PC-3 (cell line): ENCODE results near the gene SLC25A39. TPM values are rescaled to one million over a fixed set of nuclear protein-coding genes. Genes with fewer than 3 reads are reported as not detected.

Experiments
- ATAC-seq: fragments of 200-7000 bp; cut with Tn5 transposase; 2 replicates; pipeline ENCODE4 v1.9.1; 2020; ENCODE audit warnings: mild to moderate bottlenecking, moderate library complexity
- BruUV-seq: library from RNA; stranded (reverse); fragments of 400-500 nt; replicated peaks from 2 replicates; lab custom pipeline; 2021; lab: Mats Ljungman, UMichigan
- CTCF ChIA-PET: fragments of 300-600 bp; sonication (Branson Sonifier 250); formaldehyde crosslinking; loops from one replicate; lab custom pipeline; 2022; ENCODE audit warnings: antibody characterized with exemption; lab: Charles Lee
- POLR2A ChIA-PET: fragments of 300-600 bp; sonication (Branson Sonifier 250); formaldehyde crosslinking; loops from one replicate; lab custom pipeline; 2022; ENCODE audit warnings: antibody characterized with exemption; ENCODE audit not compliant: unreplicated experiment; lab: Charles Lee
- DNase-seq: peaks from one replicate; pipeline ENCODE4 v3.0.0-alpha.2; 2015
- H2AFZ ChIP-seq: fragments of 300-600 bp; sonication (generic); 2 replicates; pipeline ENCODE4 v1.6.0; 2016; ENCODE audit warnings: antibody characterized with exemption, low read length
- H3F3A ChIP-seq: fragments of 300-600 bp; sonication (generic); one replicate; pipeline ENCODE4 v1.6.0; 2017; ENCODE audit warnings: antibody characterized with exemption, low read length, control low read depth, mild to moderate bottlenecking; ENCODE audit not compliant: unreplicated experiment
- H3K27ac ChIP-seq: fragments of 300-600 bp; sonication (generic); 2 replicates; pipeline ENCODE4 v1.5.1; 2016; ENCODE audit warnings: mild to moderate bottlenecking, low read length
- H3K27me3 ChIP-seq: fragments of 300-600 bp; sonication (generic); 2 replicates; pipeline ENCODE4 v1.6.1; 2016; ENCODE audit warnings: low read length, mixed read lengths
- H3K36me3 ChIP-seq: fragments of 300-600 bp; sonication (generic); 2 replicates; pipeline ENCODE4 v1.6.1; 2016; ENCODE audit warnings: low read depth, mixed run types, low read length, mixed read lengths
- H3K4me1 ChIP-seq: fragments of 300-600 bp; sonication (generic); 2 replicates; pipeline ENCODE4 v1.5.1; 2016; ENCODE audit warnings: low read length; ENCODE audit not compliant: insufficient read depth
- H3K4me2 ChIP-seq: fragments of 300-600 bp; sonication (generic); 2 replicates; pipeline ENCODE4 v1.6.0; 2016; ENCODE audit warnings: low read length
- H3K4me3 ChIP-seq: fragments of 300-600 bp; sonication (generic); 2 replicates; pipeline ENCODE4 v1.5.1; 2016; ENCODE audit warnings: mild to moderate bottlenecking, low read length, mixed read lengths
- H3K79me2 ChIP-seq: fragments of 300-600 bp; sonication (generic); 2 replicates; pipeline ENCODE4 v1.6.1; 2017; ENCODE audit warnings: low read length, mixed read lengths
- H3K9ac ChIP-seq: fragments of 300-600 bp; sonication (generic); 2 replicates; pipeline ENCODE4 v1.6.0; 2016; ENCODE audit warnings: mild to moderate bottlenecking, low read length
- H3K9me2 ChIP-seq: fragments of 300-600 bp; sonication (generic); replicated peaks from 2 replicates; pipeline ENCODE4 v1.6.1; 2016; ENCODE audit warnings: mixed run types, low read length, mixed read lengths
- H3K9me3 ChIP-seq: fragments of 300-600 bp; sonication (generic); 2 replicates; pipeline ENCODE4 v1.6.1; 2016; ENCODE audit warnings: low read length, mixed read lengths
- H4K20me1 ChIP-seq: fragments of 300-600 bp; sonication (generic); 2 replicates; pipeline ENCODE4 v1.6.1; 2016; ENCODE audit warnings: low read length, mixed read lengths
- CTCF ChIP-seq: fragments of 300-600 bp; sonication (generic); conservative IDR thresholded peaks from 2 replicates; pipeline ENCODE4 v1.5.1; 2017; ENCODE audit warnings: antibody characterized with exemption, low read depth, mild to moderate bottlenecking, low read length
- EZH2 ChIP-seq: fragments of 300-600 bp; sonication (generic); IDR thresholded peaks from one replicate; pipeline ENCODE4 v1.6.1; 2017; ENCODE audit warnings: antibody characterized with exemption, mild to moderate bottlenecking, low read length; ENCODE audit not compliant: unreplicated experiment
- EZH2phosphoT487 ChIP-seq: fragments of 300-600 bp; sonication (generic); IDR thresholded peaks from 2 replicates; pipeline ENCODE4 v1.6.1; 2018; ENCODE audit warnings: mild to moderate bottlenecking, antibody characterized with exemption, low read length, borderline replicate concordance
- intact Hi-C: fragments of 100-400 bp; cut with micrococcal nuclease; formaldehyde crosslinking; loops from 2 replicates; pipeline ENCODE4 v1.9.0; 2023
- total RNA-seq: library from RNA; depleted of rRNA; stranded (reverse); fragments of >200 nt; gene quantifications from 2 replicates; pipeline ENCODE4 v1.2.3, GENCODE V29; 2014

Gene SLC25A39
- total RNA-seq, 1 experiment from 2014 or later: 726 TPM

- no peaks in the 10 kb centered on the region for H3K27me3 ChIP-seq
- H3F3A ChIP-seq: no peaks in the 10 kb centered on the region
- no TSS peak for BruUV-seq
- H3K9ac ChIP-seq: no peak overlapping the region
- POLR2A ChIA-PET: no interaction called here
- no peak overlapping the region for H3K4me3 ChIP-seq
- ATAC-seq (no peak), DNase-seq (no peak)
- no peak overlapping the region for H3K4me2 ChIP-seq
- intact Hi-C loops: no loop called here
- CTCF ChIA-PET: interaction anchor here (0.8 kb wide), 1 partner anchor 9 kb away, joined by 3 read pairs; no protein-coding TSS in a partner anchor
- H3K9me2 ChIP-seq: no peaks in the 10 kb centered on the region
- no peaks in the 10 kb centered on the region for H4K20me1 ChIP-seq
- H3K27ac ChIP-seq: no peak overlapping the region
- H3K4me1 ChIP-seq: no peaks in the 10 kb centered on the region; the same call in 1 of the 2 replicates
- TF ChIP-seq CTCF (no peak), EZH2 (no peak), EZH2phosphoT487 (no peak)
- no peaks in the 10 kb centered on the region for H3K79me2 ChIP-seq
- no peaks in the 10 kb centered on the region for H3K9me3 ChIP-seq
- no peaks in the 10 kb centered on the region for H3K36me3 ChIP-seq
- H2AFZ ChIP-seq: no peak overlapping the region
These were observed 36.2 kb upstream of the SLC25A39 start for GRCh38 chr17:44360826-44361225.

- Histone ChIP-seq H3K9ac (no peak overlapping the region), H3K4me2 (no peak overlapping the region), H3K9me3 (no peaks in the 10 kb centered on the region), H3K9me2 (no peaks in the 10 kb centered on the region), H3K79me2 (no peaks in the 10 kb centered on the region), H2AFZ (no peak overlapping the region), H3K4me3 (no peak overlapping the region), H3K27ac (no peak overlapping the region), H3F3A (no peaks in the 10 kb centered on the region), H3K4me1 (no peaks in the 10 kb centered on the region; the same call in 1 of the 2 replicates), H3K27me3 (no peaks in the 10 kb centered on the region), H3K36me3 (no peaks in the 10 kb centered on the region), H4K20me1 (no peaks in the 10 kb centered on the region)
- DNase-seq (no peak), ATAC-seq (no peak)
- ChIA-PET CTCF (no interaction called here), POLR2A (no interaction called here)
- no TSS peak for BruUV-seq
- no peak for TF ChIP-seq EZH2phosphoT487
- no peak for TF ChIP-seq CTCF
- TF ChIP-seq EZH2: no peak
- intact Hi-C loops: no loop called here
These were observed 35.5 kb upstream of the SLC25A39 start for GRCh38 chr17:44360144-44360533.

GRCh38 chr17:44359458-44360143, 35.0 kb upstream of the SLC25A39 start:
- Histone ChIP-seq H3K27ac (no peak overlapping the region), H3K9ac (no peak overlapping the region), H3K4me2 (no peak overlapping the region), H3K27me3 (no peaks in the 10 kb centered on the region), H3K79me2 (no peaks in the 10 kb centered on the region), H3K9me3 (no peaks in the 10 kb centered on the region), H4K20me1 (no peaks in the 10 kb centered on the region), H3K9me2 (no peaks in the 10 kb centered on the region), H3K4me3 (no peak overlapping the region), H3K4me1 (no peaks in the 10 kb centered on the region; the same call in 1 of the 2 replicates), H2AFZ (no peak overlapping the region), H3F3A (no peaks in the 10 kb centered on the region), H3K36me3 (no peaks in the 10 kb centered on the region)
- TF ChIP-seq EZH2 (no peak), EZH2phosphoT487 (no peak), CTCF (no peak)
- CTCF ChIA-PET: no interaction called here
- no peak for ATAC-seq
- DNase-seq: no peak
- POLR2A ChIA-PET: no interaction called here
- no TSS peak for BruUV-seq
- intact Hi-C loops: no loop called here
